Amygdala (tissue), 56 donors: ENCODE results near the gene GPR143.
"Not testable (repeated sequence)": the region's sequence is repeated elsewhere in the genome, so short reads cannot be mapped to it uniquely, and the experiment has no call there.

Experiments
- DNase-seq, 56 donors: peaks; one replicate each; lab custom pipeline; 2025; lab: John Stamatoyannopoulos, UW

GPR143 gene

DNA sequence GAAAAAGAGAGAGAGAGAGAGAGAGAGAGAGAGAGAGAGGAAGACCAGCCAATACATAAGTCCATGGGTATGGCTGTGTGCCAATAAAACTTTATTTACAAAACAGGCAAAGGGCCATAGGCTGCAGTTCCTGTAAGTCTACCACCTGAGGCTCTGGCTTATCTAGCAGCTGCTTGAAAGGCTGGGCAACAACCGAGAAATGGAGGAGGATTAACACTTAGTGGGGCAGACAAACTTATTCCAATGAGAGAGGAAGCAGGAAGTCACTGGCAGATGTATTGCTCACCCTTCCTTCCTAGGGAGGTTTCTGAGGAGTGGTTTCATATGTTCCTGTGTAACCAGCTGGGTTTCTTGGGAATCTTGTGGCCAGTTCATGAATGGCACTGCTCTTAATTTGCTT is 4.7 kb upstream of the GPR143 start:
- no peak for DNase-seq

DNA sequence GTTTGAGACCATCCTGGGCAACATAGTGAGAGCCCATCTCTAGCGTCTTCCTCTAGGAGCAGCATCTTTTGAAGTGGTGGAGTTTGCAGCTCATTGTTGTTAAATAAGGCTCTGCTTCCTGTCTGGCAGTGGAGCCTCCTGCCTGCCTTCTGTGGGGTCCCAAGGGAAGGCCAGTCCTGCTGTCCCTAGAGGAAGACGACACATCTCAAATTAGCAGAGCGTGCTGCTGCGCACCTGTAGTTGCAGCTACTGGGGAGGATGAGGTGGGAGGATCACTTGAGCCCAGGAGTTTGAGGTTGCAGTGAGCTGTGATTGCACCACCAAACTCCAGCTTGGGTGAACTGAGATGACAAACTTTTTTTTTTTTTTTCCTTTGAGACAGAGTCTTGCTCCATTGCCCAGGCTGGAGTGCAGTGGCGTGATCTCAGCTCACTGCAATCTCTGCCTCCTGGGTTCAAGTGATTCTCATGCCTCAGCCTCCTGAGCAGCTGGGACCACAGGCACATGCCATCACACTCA is 2.7 kb upstream of the GPR143 start:
- DNase-seq: not testable (repeated sequence)

DNA sequence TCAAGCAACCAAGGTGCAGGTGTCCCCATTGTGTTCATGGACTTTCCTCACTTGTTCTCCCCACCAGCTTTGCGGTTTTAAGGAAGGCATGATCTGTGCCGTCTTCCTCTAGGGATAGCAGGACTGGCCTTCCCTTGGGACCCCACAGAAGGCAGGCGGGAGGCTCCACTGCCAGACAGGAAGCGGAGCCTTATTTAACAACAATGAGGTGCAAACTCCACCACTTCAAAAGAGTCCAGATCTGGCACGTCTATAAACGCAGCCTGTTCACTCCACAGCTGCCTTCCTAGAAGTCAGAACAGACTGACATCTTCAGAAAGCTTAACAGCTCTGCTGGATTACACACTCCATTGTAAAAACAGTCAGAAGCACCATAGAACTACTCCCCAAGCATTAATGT is 1.7 kb upstream of the GPR143 start:
- no peak for DNase-seq

DNA sequence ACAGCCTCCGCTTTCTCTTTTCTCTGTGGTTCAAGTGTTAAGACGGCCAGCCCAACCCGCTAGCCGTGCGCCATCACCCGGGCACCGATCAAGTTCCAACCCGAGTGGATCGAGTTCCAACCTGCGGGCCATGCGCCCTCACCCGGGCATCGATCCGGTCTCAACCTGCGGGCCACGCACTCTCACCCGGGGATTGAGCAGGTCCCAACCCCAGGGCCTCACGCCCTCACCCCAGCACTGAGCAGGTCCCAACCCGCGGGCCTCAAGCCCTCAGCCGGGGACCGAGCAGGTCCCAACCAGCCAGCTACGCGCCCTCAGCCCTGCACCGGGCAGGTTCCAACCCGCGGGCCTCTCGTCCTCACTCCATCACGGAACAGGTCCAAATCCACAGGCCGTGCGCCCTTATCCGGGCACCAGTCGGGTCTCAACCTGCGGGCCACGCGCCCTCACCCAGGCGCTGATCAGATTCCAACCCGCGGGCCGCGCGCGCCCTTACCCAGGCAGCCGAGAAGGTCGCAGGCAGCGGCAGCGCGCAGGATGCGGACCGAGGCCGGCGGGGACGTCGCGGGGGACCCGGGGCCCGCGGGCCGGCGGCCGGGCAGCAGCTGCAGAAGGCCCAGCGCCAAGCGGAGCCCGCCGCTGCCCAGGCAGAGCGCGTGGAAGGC is 443 bp downstream of the GPR143 start:
- peak in 2 of 56 donors; percentile 1 to 11 for DNase-seq

DNA sequence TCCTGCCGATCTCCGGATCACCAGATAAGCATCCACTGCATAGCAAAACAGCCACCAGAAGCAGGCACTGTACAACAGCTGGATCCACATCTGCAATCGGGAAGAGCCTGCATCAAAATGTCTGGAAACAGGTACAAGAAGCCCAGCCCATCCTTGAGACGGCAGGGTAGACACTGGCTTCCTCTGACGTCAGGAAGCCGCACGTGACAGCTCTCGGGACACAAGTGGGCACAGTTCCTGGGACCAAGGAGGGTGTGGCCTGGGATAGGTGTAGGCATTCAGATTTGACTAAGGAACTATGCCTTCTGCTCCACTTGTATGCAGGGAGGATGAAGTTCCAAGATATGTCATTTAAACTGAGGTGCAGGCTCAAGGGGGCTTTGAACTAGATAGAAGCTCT is 6.3 kb downstream of the GPR143 start:
- DNase-seq: no peak

DNA sequence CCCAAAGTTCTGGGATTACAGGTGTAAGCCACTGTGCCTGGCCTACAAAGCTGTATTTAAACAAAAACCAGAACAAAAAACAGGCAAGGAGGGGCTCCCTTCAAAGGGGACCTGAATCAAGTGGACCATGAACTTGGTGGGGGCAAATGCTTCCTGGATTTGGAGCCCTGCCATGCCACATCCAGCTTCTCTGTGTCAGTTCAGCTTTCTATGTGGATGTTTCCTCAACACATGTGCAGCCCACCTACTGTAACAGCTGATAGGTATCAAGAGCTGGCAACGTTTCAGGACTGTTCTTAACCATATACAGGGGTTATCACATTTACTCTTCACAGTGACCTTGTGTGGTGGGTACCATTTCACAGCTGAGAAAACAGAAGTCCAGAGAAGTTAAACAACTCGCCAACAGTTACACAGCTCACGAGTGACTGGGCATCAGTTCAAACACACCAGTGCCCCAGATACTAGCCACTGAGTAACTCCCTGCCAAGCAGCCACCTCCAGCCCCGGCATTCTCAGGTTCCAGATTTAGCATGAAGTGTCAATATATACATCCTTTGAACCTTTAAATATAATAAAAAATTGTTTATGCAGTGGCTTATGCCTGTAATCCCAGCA is 7.5 kb downstream of the GPR143 start:
- no peak for DNase-seq

DNA sequence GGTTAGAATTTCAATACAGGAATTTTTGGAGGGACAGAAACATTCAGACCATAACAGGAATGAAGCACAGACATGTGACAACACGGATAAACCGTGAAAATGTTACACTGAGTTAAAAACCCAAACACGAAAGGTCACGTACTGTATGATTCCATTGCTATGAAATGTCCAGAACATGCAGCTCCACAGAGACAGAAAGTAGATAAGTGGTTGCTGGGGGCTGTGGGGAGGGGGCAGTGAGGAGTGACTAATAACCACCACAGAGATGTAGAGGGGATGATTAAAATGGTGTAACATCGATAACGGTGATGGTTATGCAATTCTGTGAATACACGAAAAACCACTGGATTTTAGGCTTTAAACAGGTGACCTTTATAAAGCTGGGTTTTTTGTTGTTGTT is 8.3 kb downstream of the GPR143 start:
- no peak for DNase-seq

DNA sequence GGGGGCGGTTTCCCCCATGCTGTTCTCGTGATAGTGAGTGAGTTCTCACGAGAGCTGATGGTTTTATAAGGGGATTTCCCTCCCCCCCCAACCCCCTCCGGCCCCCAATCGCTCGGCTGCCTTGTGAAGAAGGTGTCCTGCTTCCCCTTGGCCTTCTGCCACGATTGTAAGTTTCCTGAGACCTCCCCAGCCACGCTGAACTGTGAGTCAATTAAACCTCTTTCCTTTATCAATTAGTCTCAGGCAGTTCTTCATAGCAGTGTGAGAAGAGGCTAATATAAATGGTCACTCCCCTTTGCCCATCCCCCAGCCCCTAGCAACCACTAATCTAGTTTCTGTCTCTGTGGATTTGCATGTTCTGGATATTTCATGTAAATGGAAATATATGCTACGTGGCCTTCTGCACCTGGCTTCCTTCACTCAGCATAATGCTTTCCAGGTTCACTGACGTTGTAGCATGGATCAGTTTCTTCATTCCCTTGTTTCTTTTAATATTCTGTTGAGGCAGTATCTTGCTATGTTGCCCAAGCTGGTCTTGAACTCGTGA is 16.4 kb downstream of the GPR143 start:
- no peak for DNase-seq

DNA sequence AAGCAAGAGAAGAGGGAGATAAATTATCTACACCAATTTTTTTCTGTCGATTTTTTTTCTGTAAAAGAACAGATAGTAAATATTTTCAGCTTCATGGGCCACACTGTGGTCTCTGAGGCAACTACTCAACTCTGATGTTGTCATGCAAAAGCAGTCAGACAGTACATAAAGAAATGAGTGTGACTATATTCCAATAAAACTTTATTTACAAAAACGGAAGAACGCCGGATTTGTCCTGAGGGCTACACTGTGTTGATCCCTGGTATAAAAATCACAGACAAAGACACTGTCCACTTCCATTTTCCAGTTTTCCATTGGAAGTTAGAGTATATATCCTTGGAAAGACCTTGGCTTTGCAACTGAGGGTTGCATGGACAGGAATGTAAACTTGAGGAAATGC is 18.0 kb downstream of the GPR143 start:
- no peak for DNase-seq

DNA sequence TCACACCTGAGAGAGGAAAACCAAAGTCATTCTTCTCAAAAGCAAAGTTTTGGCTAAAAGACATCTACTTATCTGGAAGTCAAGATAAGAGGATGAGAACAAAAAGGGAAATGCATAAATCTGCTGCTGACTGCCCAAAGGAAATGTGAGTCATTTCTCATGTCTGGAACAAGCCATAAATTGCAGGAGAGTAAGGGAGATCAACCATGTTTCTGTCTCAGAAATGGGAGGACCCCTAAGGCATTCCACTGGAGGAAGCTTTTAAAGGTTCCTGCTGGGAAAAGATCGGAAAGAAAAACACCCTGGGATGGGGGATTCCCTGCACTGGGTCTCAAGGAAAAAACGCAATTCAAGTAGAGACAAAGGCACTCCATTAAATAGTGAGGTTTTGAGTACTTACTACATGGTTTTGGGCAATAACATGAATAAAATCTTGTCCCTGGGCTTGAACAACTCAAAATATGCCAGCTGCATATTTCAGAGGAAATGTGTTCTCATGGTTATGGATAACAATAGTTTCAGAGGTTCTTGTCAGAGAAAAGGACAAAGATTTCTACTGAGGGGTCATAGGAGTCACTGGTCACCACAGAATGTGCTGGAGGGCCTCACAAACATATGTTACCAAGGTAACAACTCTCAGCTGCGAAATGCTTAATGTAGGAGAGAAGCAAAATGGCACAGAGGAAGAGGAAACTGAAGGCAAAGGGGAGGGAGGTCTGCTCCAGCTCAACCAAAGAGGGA is 19.3 kb downstream of the GPR143 start:
- no peak for DNase-seq

DNA sequence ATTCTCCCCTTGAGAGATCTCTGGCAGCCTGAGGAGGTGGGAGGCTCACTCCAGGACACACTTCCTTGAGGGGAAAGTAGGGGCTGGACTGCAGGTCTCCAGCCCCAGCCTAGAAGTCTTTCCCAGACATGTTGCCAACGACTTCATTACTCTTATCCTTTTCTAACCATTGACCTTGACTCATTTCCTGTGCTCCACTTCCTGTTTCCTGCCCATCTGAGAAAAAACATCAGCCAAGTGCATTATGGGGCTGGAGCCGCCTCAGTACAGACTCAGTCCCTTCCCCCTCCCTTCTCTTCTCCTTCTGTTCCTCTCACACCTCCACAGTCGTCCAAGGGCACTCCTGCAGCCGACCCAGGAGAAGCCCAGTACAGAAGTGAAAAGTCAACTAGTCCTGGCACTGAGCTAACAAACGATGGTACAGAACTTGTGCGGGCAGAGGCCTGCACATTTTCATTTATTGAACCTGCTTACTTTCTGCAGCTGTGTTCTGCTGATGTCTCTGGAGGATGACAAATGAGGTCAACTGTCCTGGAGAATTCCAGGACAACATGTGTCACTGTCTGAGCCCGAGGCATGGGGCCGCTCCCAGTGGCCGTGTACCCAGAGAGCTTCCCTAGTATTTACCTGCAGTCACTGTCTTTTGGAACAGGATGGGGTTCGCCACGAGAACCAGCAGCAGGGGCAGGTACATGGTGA is 20.1 kb downstream of the GPR143 start:
- DNase-seq: no peak

DNA sequence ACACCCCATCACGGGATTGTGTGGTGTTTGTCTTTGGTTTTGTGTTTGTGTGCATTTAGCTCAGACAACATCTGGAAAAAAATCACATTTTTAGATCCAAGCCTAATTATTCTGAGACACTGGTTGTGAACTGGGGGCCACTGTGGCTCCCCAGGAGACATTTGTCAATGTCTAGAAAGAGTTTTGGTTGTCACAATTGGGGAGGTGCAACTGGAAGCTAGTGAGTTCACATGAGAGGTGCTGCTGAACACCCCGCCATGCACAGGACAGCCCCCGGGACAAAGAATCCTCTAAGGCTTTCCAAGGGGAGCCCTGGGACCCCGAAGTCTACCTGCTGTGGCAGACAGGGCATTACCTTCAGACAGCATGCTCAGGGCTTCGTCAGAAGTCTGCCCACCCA is 26.5 kb downstream of the GPR143 start:
- no peak for DNase-seq

DNA sequence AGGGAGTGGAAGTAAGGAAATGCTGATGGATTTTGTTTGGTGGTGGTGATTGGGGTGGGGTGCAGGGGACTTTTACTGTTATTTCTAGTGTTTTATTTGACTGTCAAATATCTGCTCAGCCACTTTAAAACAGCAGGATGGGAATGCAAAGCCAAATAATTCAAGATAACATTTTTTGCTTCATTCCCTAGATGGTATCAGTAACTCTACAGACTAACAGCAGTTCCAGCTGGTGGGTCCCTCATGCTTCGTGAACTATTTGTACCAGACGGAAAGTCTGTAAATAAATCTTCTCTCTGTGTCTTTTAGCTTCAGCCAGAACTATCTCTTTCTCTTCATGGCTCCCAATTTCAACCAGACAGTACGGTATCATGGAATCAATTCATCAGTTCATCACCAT is 27.5 kb downstream of the GPR143 start:
- DNase-seq: no peak

DNA sequence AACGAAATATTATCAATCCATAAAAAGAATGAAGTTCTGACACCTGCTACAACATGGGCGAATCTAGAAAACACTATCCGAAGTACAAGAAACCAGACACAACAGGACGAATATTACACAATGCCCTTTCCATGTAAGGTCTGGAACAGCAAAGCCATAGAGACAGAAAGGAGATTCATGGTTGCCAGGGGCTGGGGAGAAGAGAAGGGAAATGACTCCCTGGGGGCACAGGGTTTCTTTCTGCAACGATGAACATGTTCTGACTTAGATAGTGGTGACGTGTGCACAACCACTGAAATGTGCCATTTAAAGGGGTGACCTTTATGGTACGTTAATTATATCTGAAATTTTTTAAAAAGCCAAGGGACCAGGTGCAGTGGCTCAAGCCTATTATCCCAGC is 28.3 kb downstream of the GPR143 start:
- no peak for DNase-seq

DNA sequence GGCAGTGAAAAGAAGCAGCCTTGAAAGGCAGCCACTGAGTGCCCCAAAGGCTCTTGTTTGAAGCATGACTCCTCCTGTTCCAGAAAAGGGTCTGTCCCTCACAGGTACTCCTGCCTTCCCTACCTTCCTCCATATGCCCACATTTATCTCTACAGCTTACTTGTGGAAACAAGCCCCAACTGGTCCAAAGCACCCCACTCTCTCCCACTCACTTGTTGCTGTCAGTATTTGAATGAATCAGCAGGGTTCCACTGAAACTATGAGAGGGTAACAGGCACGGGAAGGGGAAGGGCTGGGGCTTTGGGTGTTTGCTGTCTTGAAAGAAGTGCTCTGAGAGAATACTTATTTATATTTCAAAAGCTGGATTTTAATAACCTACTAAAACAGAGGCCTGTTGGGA is 34.9 kb downstream of the GPR143 start:
- no peak for DNase-seq

DNA sequence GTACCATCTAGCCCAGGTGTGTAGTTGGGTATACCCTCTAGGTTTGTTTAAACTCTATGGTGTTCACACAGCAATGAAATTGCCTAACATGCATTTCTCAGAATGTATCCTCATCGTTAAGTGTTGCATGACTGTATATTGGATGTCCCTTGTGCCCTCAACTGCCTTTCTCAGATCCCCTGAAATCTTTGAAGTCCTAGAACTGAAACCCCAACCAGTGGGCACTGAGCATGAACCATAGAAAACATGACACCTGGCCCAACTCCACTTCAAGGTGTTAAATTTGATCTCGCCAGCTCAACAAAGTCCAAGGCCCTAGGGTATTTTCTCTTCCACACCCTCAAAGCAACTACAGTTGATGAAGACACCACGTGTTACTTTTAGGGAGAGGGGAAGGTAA is 35.6 kb downstream of the GPR143 start:
- no peak for DNase-seq

DNA sequence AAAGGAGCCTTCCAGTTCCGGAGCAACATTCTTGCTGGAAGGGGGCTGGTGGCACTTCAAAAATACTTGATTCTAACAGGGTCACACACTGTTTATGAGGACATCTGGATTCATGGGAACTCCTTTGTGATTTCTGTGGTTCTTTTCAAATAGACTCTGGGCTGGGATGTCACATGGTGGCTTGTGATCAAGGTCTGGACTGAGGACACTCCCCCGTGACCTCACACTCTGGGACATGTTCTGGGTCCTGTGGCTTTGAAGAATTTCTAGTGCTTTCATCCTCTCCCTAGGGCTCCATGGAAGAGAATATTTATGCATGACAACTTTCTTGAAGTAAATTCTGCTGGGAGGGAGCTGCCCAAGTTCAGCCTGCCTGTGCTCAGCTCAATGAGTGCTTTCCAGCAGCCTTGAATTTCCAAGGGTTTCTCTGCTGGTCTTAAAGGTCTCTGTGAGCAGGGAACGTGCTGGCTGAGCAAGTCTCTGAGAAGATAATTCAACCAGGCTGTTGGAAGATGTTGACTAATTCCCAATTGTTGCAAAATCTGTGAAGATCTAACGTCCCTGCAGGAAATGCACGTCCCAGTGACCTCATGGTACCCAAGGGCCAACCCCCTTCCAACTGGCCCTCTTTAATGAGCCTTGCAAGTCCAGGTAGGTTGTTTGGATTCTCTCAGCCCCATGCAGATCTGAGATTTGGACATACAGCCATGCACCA is 36.3 kb downstream of the GPR143 start:
- DNase-seq: no peak

DNA sequence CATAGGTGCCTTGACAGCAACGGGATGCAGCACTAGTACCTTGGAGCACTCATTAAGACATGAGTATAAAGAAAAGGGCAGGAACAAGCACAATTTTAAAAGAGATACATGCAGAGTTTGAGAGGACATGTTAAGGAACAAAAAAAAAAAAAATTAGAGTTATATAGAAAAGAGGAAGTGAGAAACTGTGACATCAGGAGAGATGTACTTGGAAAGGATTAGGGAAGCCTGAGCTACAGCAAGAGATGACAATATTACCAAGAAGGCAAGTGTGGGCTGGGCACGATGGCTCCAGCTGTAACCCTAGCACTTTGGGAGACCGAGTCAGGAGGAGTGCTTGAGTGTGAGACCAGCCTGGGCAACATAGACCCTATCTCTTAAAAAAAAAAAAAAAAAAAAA is 37.4 kb downstream of the GPR143 start:
- no peak for DNase-seq

DNA sequence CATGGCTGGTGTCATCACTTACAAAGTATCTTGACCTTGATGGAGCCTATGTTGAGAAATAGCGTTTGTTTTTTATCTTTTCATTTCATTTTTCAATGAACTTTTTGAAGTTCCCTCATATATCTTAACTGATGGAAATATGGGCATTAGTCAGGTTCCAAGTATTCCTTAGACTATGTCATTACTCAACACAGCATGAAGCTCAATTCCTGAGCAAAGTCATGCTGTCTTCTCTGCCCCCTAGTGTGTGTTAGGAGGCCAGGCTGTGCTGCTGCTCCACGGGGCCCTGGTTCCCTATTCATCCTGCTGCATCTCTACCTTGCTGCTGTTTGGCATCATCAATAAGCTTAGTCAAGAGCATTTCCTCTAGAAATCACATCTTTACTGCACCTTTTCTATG is 40.9 kb downstream of the GPR143 start:
- DNase-seq: no peak

DNA sequence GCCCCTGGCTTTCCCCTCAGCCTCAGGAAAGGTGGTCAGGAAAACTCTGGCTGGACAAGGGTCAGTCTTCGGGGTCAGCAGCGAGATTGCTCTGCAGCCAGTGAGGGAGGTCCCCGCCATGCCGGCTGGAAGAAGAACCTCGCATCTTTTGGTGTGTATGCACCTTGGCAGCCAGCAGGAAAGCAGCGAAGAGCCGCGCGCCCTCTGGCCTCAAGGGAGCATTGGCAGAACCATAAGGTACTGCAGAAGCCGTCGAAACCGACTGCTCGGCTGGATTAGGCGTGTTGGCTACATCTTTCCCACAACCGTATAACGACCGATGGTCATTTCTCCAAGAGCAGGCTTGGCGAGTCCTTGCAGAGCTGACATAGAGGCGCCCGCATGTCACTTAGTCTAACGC is 48.3 kb downstream of the GPR143 start:
- no peak for DNase-seq
